Measurements from ENCODE around the gene LTBP3. TPM values are rescaled to one million over a fixed set of nuclear protein-coding genes. Genes with fewer than 3 reads are reported as not detected.

LTBP3 gene
- total and polyA plus RNA-seq, 9 of the 15 experiments (the other 6 are each of a cell fraction or from before 2014, with no cell fraction given), result 0.06 to 20.5 (median 4.8) TPM

DNA sequence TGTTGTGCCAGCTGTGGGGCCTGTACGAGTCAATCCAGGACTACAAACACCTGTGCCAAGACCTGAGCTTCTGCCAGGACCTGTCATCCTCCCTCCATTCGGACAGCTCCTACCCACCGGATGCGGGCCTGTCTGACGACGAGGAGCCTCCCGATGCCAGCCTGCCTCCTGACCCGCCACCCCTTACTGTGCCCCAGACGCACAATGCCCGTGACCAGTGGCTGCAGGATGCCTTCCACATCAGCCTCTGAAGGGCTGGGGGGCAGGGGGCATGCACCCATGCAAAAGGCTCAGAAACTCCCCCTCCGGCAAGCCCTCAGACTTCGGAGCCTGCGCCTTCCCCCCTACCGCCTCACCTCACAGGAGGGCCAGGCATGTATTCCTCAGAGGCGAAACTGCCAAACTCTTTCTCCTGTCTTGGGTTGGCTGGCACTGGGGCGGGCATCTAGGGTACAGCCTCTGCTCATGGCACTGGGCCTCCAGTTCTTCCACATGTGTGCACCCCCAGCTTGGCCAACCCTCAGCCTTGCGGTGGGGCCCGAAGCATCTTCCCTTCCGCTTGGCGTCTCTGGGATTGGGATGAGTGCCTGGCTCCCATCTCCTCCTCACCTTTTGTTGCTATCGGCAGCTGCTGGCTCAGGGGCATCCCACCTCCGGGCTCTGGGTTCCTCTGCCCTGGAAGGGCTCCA lies 15.4 kb upstream of the LTBP3 start (continued):
- TF ChIP-seq ZNF586 (CRISPR knock-in tag; conservative IDR thresholded peaks at IDR 0.05), result no peak
- TF ChIP-seq, protein P1, sequence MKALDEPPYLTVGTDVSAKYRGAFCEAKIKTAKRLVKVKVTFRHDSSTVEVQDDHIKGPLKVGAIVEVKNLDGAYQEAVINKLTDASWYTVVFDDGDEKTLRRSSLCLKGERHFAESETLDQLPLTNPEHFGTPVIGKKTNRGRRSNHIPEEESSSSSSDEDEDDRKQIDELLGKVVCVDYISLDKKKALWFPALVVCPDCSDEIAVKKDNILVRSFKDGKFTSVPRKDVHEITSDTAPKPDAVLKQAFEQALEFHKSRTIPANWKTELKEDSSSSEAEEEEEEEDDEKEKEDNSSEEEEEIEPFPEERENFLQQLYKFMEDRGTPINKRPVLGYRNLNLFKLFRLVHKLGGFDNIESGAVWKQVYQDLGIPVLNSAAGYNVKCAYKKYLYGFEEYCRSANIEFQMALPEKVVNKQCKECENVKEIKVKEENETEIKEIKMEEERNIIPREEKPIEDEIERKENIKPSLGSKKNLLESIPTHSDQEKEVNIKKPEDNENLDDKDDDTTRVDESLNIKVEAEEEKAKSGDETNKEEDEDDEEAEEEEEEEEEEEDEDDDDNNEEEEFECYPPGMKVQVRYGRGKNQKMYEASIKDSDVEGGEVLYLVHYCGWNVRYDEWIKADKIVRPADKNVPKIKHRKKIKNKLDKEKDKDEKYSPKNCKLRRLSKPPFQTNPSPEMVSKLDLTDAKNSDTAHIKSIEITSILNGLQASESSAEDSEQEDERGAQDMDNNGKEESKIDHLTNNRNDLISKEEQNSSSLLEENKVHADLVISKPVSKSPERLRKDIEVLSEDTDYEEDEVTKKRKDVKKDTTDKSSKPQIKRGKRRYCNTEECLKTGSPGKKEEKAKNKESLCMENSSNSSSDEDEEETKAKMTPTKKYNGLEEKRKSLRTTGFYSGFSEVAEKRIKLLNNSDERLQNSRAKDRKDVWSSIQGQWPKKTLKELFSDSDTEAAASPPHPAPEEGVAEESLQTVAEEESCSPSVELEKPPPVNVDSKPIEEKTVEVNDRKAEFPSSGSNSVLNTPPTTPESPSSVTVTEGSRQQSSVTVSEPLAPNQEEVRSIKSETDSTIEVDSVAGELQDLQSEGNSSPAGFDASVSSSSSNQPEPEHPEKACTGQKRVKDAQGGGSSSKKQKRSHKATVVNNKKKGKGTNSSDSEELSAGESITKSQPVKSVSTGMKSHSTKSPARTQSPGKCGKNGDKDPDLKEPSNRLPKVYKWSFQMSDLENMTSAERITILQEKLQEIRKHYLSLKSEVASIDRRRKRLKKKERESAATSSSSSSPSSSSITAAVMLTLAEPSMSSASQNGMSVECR (CRISPR knock-in tag; IDR thresholded peaks at IDR 0.05), result 0 out of 2 replicates have a peak, but pooled peaks have one; percentile 10
- no peak for TF ChIP-seq GATA2 (CRISPR knock-in tag; IDR thresholded peaks at IDR 0.05)
- TF ChIP-seq ETV1 (tag; conservative IDR thresholded peaks at IDR 0.05; ENCODE audit: low read depth), result no peak
- TF ChIP-seq DIDO1 (tag; IDR thresholded peaks at IDR 0.05; ENCODE audit: low read depth), result no peak
- no peak for TF ChIP-seq TAF1 (IDR thresholded peaks at IDR 0.05; ENCODE audit: control insufficient read depth, extremely low read depth, insufficient read depth, low read length, severe bottlenecking)
- TF ChIP-seq RFX1 (IDR thresholded peaks at IDR 0.05), result no peak
- TF ChIP-seq CBFA2T3 (IDR thresholded peaks at IDR 0.05), result no peak
- TF ChIP-seq NCOA4 (IDR thresholded peaks at IDR 0.05; ENCODE audit: partially characterized antibody), result no peak
- TF ChIP-seq RFX7 (CRISPR knock-in tag; IDR thresholded peaks at IDR 0.05), result no peak
- peak; percentile 54; the same call in 1 of the 2 replicates for TF ChIP-seq POLR2G (IDR thresholded peaks at IDR 0.05; ENCODE audit: low read depth, low read length)
- TF ChIP-seq ZNF644 (tag; IDR thresholded peaks at IDR 0.05; ENCODE audit: low read depth), result no peak
- no peak for TF ChIP-seq DNMT1 (IDR thresholded peaks at IDR 0.05)
- no peak for TF ChIP-seq ZNF124 (CRISPR knock-in tag; IDR thresholded peaks at IDR 0.05)
- no peak for TF ChIP-seq FOS (IDR thresholded peaks at IDR 0.05; ENCODE audit: extremely low read depth, insufficient read length)
- no peak for TF ChIP-seq MBD2 (IDR thresholded peaks at IDR 0.05; ENCODE audit: borderline replicate concordance, low read depth)
- TF ChIP-seq SETDB1 (IDR thresholded peaks at IDR 0.05; ENCODE audit: low read length), result no peak
- no peak for TF ChIP-seq SMC3 (conservative IDR thresholded peaks at IDR 0.05; ENCODE audit: insufficient read depth, low read depth, low read length)
- TF ChIP-seq RBM25 (IDR thresholded peaks at IDR 0.05; ENCODE audit: low read depth, low read length, severe bottlenecking), result no peak
- TF ChIP-seq STAT6 (CRISPR knock-in tag; IDR thresholded peaks at IDR 0.05), result no peak
- TF ChIP-seq PHTF2 (CRISPR knock-in tag; IDR thresholded peaks at IDR 0.05), result no peak
- no peak for TF ChIP-seq ARNT (IDR thresholded peaks at IDR 0.05)
- TF ChIP-seq, protein P2, sequence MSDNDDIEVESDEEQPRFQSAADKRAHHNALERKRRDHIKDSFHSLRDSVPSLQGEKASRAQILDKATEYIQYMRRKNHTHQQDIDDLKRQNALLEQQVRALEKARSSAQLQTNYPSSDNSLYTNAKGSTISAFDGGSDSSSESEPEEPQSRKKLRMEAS (CRISPR knock-in tag; IDR thresholded peaks at IDR 0.05), result no peak
